H9 (cell line): ENCODE data around the gene PEA15. TPM values are rescaled to one million over a fixed set of nuclear protein-coding genes. Genes with fewer than 3 reads are reported as not detected.

Experiments used
- DNase-seq: peaks from one replicate; pipeline ENCODE4 v3.0.0-alpha.2; 2017
- H2AFZ ChIP-seq: one replicate; pipeline ENCODE4 v1.6.1; 2013; ENCODE audit warnings: mild to moderate bottlenecking, low read length, control low read depth, moderate library complexity
- H2AK5ac ChIP-seq: 2 replicates; pipeline ENCODE4 v1.6.1; 2013; ENCODE audit warnings: low read length, control low read depth, mixed read lengths; ENCODE audit not compliant: insufficient read length
- H2BK120ac ChIP-seq: one replicate; pipeline ENCODE4 v1.6.1; 2013; ENCODE audit warnings: low read depth, mild to moderate bottlenecking, low read length, control low read depth, inconsistent platforms; ENCODE audit not compliant: poor library complexity, severe bottlenecking
- H2BK12ac ChIP-seq: 2 replicates; pipeline ENCODE4 v1.6.1; 2013; ENCODE audit warnings: low read length, control low read depth, mixed read lengths, low read depth; ENCODE audit not compliant: insufficient read length
- H2BK15ac ChIP-seq: 2 replicates; pipeline ENCODE4 v1.6.1; 2013; ENCODE audit warnings: low read depth, low read length, control low read depth
- H2BK20ac ChIP-seq: one replicate; pipeline ENCODE4 v1.6.1; 2013; ENCODE audit warnings: low read depth, mild to moderate bottlenecking, low read length, control low read depth, inconsistent platforms; ENCODE audit not compliant: poor library complexity, severe bottlenecking
- H2BK5ac ChIP-seq: 2 replicates; pipeline ENCODE4 v1.6.1; 2013; ENCODE audit warnings: low read length, control low read depth, mixed read lengths; ENCODE audit not compliant: insufficient read length
- H3K14ac ChIP-seq: 2 replicates; pipeline ENCODE4 v1.6.1; 2013; ENCODE audit warnings: low read length, control low read depth; ENCODE audit not compliant: insufficient read depth
- H3K18ac ChIP-seq: 2 replicates; pipeline ENCODE4 v1.6.1; 2013; ENCODE audit warnings: low read depth, mild to moderate bottlenecking, mixed read lengths, low read length, control low read depth; ENCODE audit not compliant: insufficient read length
- H3K23ac ChIP-seq: 2 replicates; pipeline ENCODE4 v1.6.1; 2013; ENCODE audit warnings: low read length, control low read depth, mixed read lengths, low read depth; ENCODE audit not compliant: insufficient read length
- H3K23me2 ChIP-seq: 2 replicates; pipeline ENCODE4 v1.6.1; 2013; ENCODE audit warnings: low read depth, mild to moderate bottlenecking, mixed read lengths, low read length, control low read depth; ENCODE audit not compliant: insufficient read length, poor library complexity, severe bottlenecking
- H3K27ac ChIP-seq: 2 replicates; pipeline ENCODE4 v1.5.1; 2013; ENCODE audit warnings: low read length, control low read depth, mixed read lengths, low read depth; ENCODE audit not compliant: insufficient read length
- H3K27me3 ChIP-seq: 2 replicates; pipeline ENCODE4 v1.6.1; 2013; ENCODE audit warnings: low read length, control low read depth, inconsistent platforms; ENCODE audit not compliant: insufficient read depth
- H3K4ac ChIP-seq: 2 replicates; pipeline ENCODE4 v1.6.1; 2013; ENCODE audit warnings: low read depth, mild to moderate bottlenecking, control low read depth, inconsistent platforms, low read length, moderate library complexity
- H3K4me1 ChIP-seq: 2 replicates; pipeline ENCODE4 v1.6.1; 2013; ENCODE audit warnings: low read length, control low read depth, inconsistent platforms; ENCODE audit not compliant: insufficient read depth
- H3K4me2 ChIP-seq: 2 replicates; pipeline ENCODE4 v1.6.1; 2013; ENCODE audit warnings: low read length, control low read depth, mixed read lengths; ENCODE audit not compliant: insufficient read length, insufficient read depth
- H3K56ac ChIP-seq: 2 replicates; pipeline ENCODE4 v1.6.1; 2013; ENCODE audit warnings: low read depth, mild to moderate bottlenecking, mixed read lengths, low read length, control low read depth; ENCODE audit not compliant: insufficient read length
- H3K79me1 ChIP-seq: 2 replicates; pipeline ENCODE4 v1.6.1; 2013; ENCODE audit warnings: low read depth, mild to moderate bottlenecking, moderate library complexity, low read length, control low read depth, inconsistent platforms; ENCODE audit not compliant: insufficient read depth, poor library complexity, severe bottlenecking
- H3K79me2 ChIP-seq: 2 replicates; pipeline ENCODE4 v1.6.1; 2013; ENCODE audit warnings: low read length, control low read depth, inconsistent platforms; ENCODE audit not compliant: insufficient read depth
- H3K9ac ChIP-seq: 2 replicates; pipeline ENCODE4 v1.6.1; 2013; ENCODE audit warnings: low read length, control low read depth, mixed read lengths; ENCODE audit not compliant: insufficient read length; ENCODE audit errors: extremely low read depth
- H3K9me3 ChIP-seq: one replicate; pipeline ENCODE4 v1.6.1; 2013; ENCODE audit warnings: low read depth, low read length, inconsistent platforms; ENCODE audit not compliant: control insufficient read depth
- H3T11ph ChIP-seq: one replicate; pipeline ENCODE4 v1.6.1; 2013; ENCODE audit warnings: mild to moderate bottlenecking, low read length, control low read depth, inconsistent platforms
- H4K20me1 ChIP-seq: one replicate; pipeline ENCODE4 v1.6.1; 2013; ENCODE audit not compliant: control insufficient read depth, insufficient read length, insufficient read depth
- H4K5ac ChIP-seq: 2 replicates; pipeline ENCODE4 v1.6.1; 2013; ENCODE audit warnings: low read depth, mild to moderate bottlenecking, mixed read lengths, low read length, control low read depth; ENCODE audit not compliant: insufficient read length
- H4K8ac ChIP-seq: replicated peaks from 2 replicates; pipeline ENCODE4 v1.6.1; 2013; ENCODE audit warnings: low read length, control low read depth, mixed read lengths, low read depth; ENCODE audit not compliant: insufficient read length
- H4K91ac ChIP-seq: 2 replicates; pipeline ENCODE4 v1.6.1; 2013; ENCODE audit warnings: low read depth, mild to moderate bottlenecking, moderate library complexity, mixed read lengths, low read length, control low read depth; ENCODE audit not compliant: insufficient read length
- H3K27ac Mint-ChIP-seq, 3 experiments: 2 replicates in 2 of 3; 3 replicates in 1 of 3; pipeline ENCODE4 v1.8.0; 2020 to 2021; ENCODE audit warnings: mixed read lengths in 3 of 3, mild to moderate bottlenecking in 1 of 3, moderate library complexity in 1 of 3
- H3K27me3 Mint-ChIP-seq: 2 replicates; pipeline ENCODE4 v1.8.0; 2021; ENCODE audit warnings: low read depth, mild to moderate bottlenecking, moderate library complexity, mixed read lengths
- H3K36me3 Mint-ChIP-seq, 3 experiments: 2 replicates in 2 of 3; 3 replicates in 1 of 3; pipeline ENCODE4 v1.8.0; 2020 to 2021; ENCODE audit warnings: low read depth in 3 of 3, mixed read lengths in 3 of 3; ENCODE audit not compliant: insufficient read depth in 1 of 3
- H3K4me1 Mint-ChIP-seq, 2 experiments: 2 replicates each; pipeline ENCODE4 v1.8.0; 2020; ENCODE audit warnings: mixed read lengths in 2 of 2
- H3K4me3 Mint-ChIP-seq, 2 experiments: 2 replicates in 1 of 2; 3 replicates in 1 of 2; pipeline ENCODE4 v1.8.0; 2020 to 2021; ENCODE audit warnings: mild to moderate bottlenecking in 2 of 2, mixed read lengths in 2 of 2, moderate library complexity in 1 of 2
- H3K9me3 Mint-ChIP-seq, 2 experiments: 2 replicates in 1 of 2; 3 replicates in 1 of 2; pipeline ENCODE4 v1.8.0; 2020; ENCODE audit warnings: mild to moderate bottlenecking in 2 of 2, mixed read lengths in 2 of 2, moderate library complexity in 1 of 2
- WGBS: extraction: QIAGEN DNeasy Blood & Tissue Kit; methylation state at CpG from one replicate; pipeline ENCODE4 v1.1.7; 2013; ENCODE audit warnings: missing lambda C conversion rate, low lambda C conversion rate, mixed read lengths; ENCODE audit not compliant: insufficient read length; ENCODE audit errors: extremely low coverage; 5-methylcytosine and 5-hydroxymethylcytosine counted together
- total RNA-seq: library from RNA; stranded (reverse); gene quantifications from 2 replicates; pipeline ENCODE4 v1.2.1, GENCODE V29; 2021
- TF ChIP-seq, protein P1 (sequence below): fragments of 200-600 bp; sonication (generic); conservative IDR thresholded peaks from 3 replicates; pipeline ENCODE4 v1.8.0; 2021; ENCODE audit warnings: antibody characterized with exemption, mild to moderate bottlenecking

Gene PEA15
- total RNA-seq, 1 experiment from 2014 or later: 82.1 TPM

DNA sequence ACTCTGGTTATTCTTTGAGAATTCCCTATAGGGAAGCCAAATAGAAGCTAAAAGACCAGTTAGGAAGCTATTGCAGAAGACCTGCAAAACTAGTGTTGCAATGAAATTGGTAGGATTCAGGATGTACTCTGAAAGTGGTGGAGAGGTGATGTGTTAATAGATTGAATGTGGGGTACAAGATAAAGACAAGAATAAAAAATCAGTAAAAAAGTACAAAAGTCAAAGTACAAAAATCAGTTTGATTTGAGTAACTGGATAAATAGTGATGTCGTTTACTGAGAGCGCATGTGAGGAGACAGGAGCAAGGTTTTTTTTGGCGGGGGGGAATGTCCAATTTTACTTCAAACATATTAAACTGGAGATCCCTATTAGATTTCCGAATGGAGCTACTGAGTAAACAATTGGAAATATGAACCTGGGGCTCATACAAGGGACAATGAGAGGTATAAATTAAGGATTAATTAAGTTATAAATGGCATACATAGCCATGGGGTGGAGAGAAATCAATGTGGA lies 59.7 kb downstream of the PEA15 start:
- Histone ChIP-seq H4K20me1 (no peaks in the 10 kb centered on the region), H2BK20ac (no peak overlapping the region), H3K79me2 (peaks cover 6% of the 10 kb centered on the region), H3K27ac (no peak overlapping the region), H3K9me3 (no peaks in the 10 kb centered on the region), H3K14ac (no peak overlapping the region), H3K56ac (no peak overlapping the region), H2BK5ac (no peak overlapping the region), H2BK12ac (no peak overlapping the region), H3K18ac (no peak overlapping the region), H3K23ac (no peak overlapping the region), H4K5ac (no peak overlapping the region), H2BK120ac (no peak overlapping the region), H2AFZ (no peak overlapping the region), H3K4me1 (0 out of 2 replicates have a peak, but pooled peaks cover 2% of the 10 kb centered on the region), H3K27me3 (no peaks in the 10 kb centered on the region), H4K8ac (no peak overlapping the region), H3K4ac (no peak overlapping the region), H3K9ac (no peak overlapping the region), H2AK5ac (no peak overlapping the region), H3K23me2 (peaks cover 4% of the 10 kb centered on the region), H4K91ac (no peak overlapping the region), H3T11ph (no peak overlapping the region), H3K4me2 (no peak overlapping the region), H2BK15ac (no peak overlapping the region), H3K79me1 (no peaks in the 10 kb centered on the region)
- TF ChIP-seq, protein P1, sequence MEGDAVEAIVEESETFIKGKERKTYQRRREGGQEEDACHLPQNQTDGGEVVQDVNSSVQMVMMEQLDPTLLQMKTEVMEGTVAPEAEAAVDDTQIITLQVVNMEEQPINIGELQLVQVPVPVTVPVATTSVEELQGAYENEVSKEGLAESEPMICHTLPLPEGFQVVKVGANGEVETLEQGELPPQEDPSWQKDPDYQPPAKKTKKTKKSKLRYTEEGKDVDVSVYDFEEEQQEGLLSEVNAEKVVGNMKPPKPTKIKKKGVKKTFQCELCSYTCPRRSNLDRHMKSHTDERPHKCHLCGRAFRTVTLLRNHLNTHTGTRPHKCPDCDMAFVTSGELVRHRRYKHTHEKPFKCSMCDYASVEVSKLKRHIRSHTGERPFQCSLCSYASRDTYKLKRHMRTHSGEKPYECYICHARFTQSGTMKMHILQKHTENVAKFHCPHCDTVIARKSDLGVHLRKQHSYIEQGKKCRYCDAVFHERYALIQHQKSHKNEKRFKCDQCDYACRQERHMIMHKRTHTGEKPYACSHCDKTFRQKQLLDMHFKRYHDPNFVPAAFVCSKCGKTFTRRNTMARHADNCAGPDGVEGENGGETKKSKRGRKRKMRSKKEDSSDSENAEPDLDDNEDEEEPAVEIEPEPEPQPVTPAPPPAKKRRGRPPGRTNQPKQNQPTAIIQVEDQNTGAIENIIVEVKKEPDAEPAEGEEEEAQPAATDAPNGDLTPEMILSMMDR: no peak
- no peak overlapping the region for H3K4me3 Mint-ChIP-seq
- peaks cover 15 to 16% of the 10 kb centered on the region in 2 experiments for H3K4me1 Mint-ChIP-seq
- no CpG with 5 or more reads among the region's 4 CpGs for WGBS
- peaks cover 0 to 2% of the 10 kb centered on the region in 2 experiments; a peak in 1 of 5 replicates for H3K9me3 Mint-ChIP-seq
- peaks cover 22% of the 10 kb centered on the region for H3K27me3 Mint-ChIP-seq
- DNase-seq: no peak
- no peak overlapping the region for H3K27ac Mint-ChIP-seq
- peaks cover 0 to 5% (median 4%) of the 10 kb centered on the region in 3 experiments; a peak in 4 of 7 replicates for H3K36me3 Mint-ChIP-seq

Other genes starting within 250 kb of the PEA15 start
- gene PIGM, start 173.4 kb upstream of the PEA15 start, total RNA-seq: 5.9 and 6.2 TPM in 2 replicates
- 0.42 and 0.44 TPM in 2 replicates for gene KCNJ10, start 135.2 kb upstream of the PEA15 start, total RNA-seq
- gene KCNJ9, start 123.8 kb upstream of the PEA15 start, total RNA-seq: 0.09 TPM in 2 replicates
- gene IGSF8, start 106.8 kb upstream of the PEA15 start, total RNA-seq: 56.2 and 57.4 TPM in 2 replicates
- 3.0 and 4.6 TPM in 2 replicates for gene ATP1A2, start 89.6 kb upstream of the PEA15 start, total RNA-seq
- gene ATP1A4, start 53.8 kb upstream of the PEA15 start, total RNA-seq: 0.20 and 0.44 TPM in 2 replicates
- gene CASQ1, start 14.8 kb upstream of the PEA15 start, total RNA-seq: 0.55 and 0.70 TPM in 2 replicates
- 96.7 and 106 TPM in 2 replicates for gene DCAF8, start 57.2 kb downstream of the PEA15 start, total RNA-seq
- gene PEX19, start 79.7 kb downstream of the PEA15 start, total RNA-seq: 86.8 and 92.7 TPM in 2 replicates
- gene COPA, start 137.9 kb downstream of the PEA15 start, total RNA-seq: 118 TPM in 2 replicates
- gene NCSTN, start 138.0 kb downstream of the PEA15 start, total RNA-seq: 67.8 and 69.3 TPM in 2 replicates
- gene NHLH1, start 161.7 kb downstream of the PEA15 start, total RNA-seq: 1.3 and 1.5 TPM in 2 replicates
- 57.7 and 58.5 TPM in 2 replicates for gene VANGL2, start 195.2 kb downstream of the PEA15 start, total RNA-seq